Stimulated activated memory B cell treated with anti-CD40 and anti-IgM and Interleukin-4, amounts not matched to agents 10 μg/mL and 1 μg/mL and 100 μg/mL, for 72 hours (primary cell): ENCODE data around the gene OGFOD2.

Source experiments
- ATAC-seq: fragments of 150-1000 bp; cut with Tn5 transposase; 2 replicates; pipeline ENCODE4 v1.10.0; 2021
- H3K27ac Mint-ChIP-seq: one replicate; pipeline ENCODE4 v1.8.0; 2022; ENCODE audit warnings: mild to moderate bottlenecking, mixed read lengths
- H3K27me3 Mint-ChIP-seq: one replicate; pipeline ENCODE4 v1.8.0; 2022; ENCODE audit warnings: mixed read lengths
- H3K36me3 Mint-ChIP-seq: one replicate; pipeline ENCODE4 v1.8.0; 2022; ENCODE audit warnings: mixed read lengths
- H3K4me1 Mint-ChIP-seq: one replicate; pipeline ENCODE4 v1.8.0; 2022; ENCODE audit warnings: mixed read lengths
- H3K4me3 Mint-ChIP-seq: one replicate; pipeline ENCODE4 v1.8.0; 2022; ENCODE audit warnings: mild to moderate bottlenecking, moderate library complexity, mixed read lengths
- H3K9me3 Mint-ChIP-seq: one replicate; pipeline ENCODE4 v1.8.0; 2022; ENCODE audit warnings: mixed read lengths

OGFOD2 gene

GRCh38 chr12:122979001-122979907 is 4.2 kb downstream of the OGFOD2 start:
- H3K27me3 Mint-ChIP-seq: no peaks in the 10 kb centered on the region
- peak overlapping the region; percentile 92 for H3K27ac Mint-ChIP-seq
- H3K9me3 Mint-ChIP-seq: no peaks in the 10 kb centered on the region
- peak overlapping the region; percentile 95 for H3K4me3 Mint-ChIP-seq
- peaks cover 66% of the 10 kb centered on the region for H3K4me1 Mint-ChIP-seq
- ATAC-seq: no peak
- H3K36me3 Mint-ChIP-seq: peaks cover 27% of the 10 kb centered on the region

- H3K36me3 Mint-ChIP-seq: peaks cover 33% of the 10 kb centered on the region
- H3K27me3 Mint-ChIP-seq: no peaks in the 10 kb centered on the region
- ATAC-seq: no peak
- H3K4me3 Mint-ChIP-seq: peak overlapping the region; percentile 95
- H3K27ac Mint-ChIP-seq: peak overlapping the region; percentile 92
- peaks cover 72% of the 10 kb centered on the region for H3K4me1 Mint-ChIP-seq
- no peaks in the 10 kb centered on the region for H3K9me3 Mint-ChIP-seq
Measured at GRCh38 chr12:122979908-122980182, 4.8 kb downstream of the OGFOD2 start.

- peak; percentile 84 for ATAC-seq
- H3K27ac Mint-ChIP-seq: peak within 1 kb of the TSS; percentile 92
- H3K4me3 Mint-ChIP-seq: peak within 1 kb of the TSS; percentile 95
- no peaks in the 10 kb centered on the region for H3K9me3 Mint-ChIP-seq
- peaks cover 77% of the 10 kb centered on the region for H3K4me1 Mint-ChIP-seq
- H3K27me3 Mint-ChIP-seq: no peaks in the 10 kb centered on the region
- H3K36me3 Mint-ChIP-seq: peaks cover 39% of the 10 kb centered on the region
Measured at GRCh38 chr12:122980183-122981035, 5.4 kb downstream of the OGFOD2 start, which contains the start of gene ARL6IP4. Gene ARL6IP4 (plus strand): TSS chr12:122980681. CDS start chr12:122981140, 459 bp downstream.

- H3K9me3 Mint-ChIP-seq: no peaks in the 10 kb centered on the region
- H3K27me3 Mint-ChIP-seq: no peaks in the 10 kb centered on the region
- ATAC-seq: no peak
- peaks cover 41% of the 10 kb centered on the region for H3K36me3 Mint-ChIP-seq
- peak overlapping the region; percentile 95 for H3K4me3 Mint-ChIP-seq
- peak overlapping the region; percentile 92 for H3K27ac Mint-ChIP-seq
- H3K4me1 Mint-ChIP-seq: peaks cover 74% of the 10 kb centered on the region
Measured at GRCh38 chr12:122981036-122981471, 6.0 kb downstream of the OGFOD2 start.

GRCh38 chr12:122981587-122982476 is 6.8 kb downstream of the OGFOD2 start:
- Mint-ChIP-seq H3K9me3 (no peaks in the 10 kb centered on the region), H3K4me3 (peak overlapping the region; percentile 95), H3K27me3 (no peaks in the 10 kb centered on the region), H3K36me3 (peaks cover 45% of the 10 kb centered on the region), H3K27ac (peak overlapping the region; percentile 92), H3K4me1 (peaks cover 67% of the 10 kb centered on the region)
- no peak for ATAC-seq

- no peaks in the 10 kb centered on the region for H3K27me3 Mint-ChIP-seq
- ATAC-seq: no peak
- peaks cover 51% of the 10 kb centered on the region for H3K36me3 Mint-ChIP-seq
- H3K4me3 Mint-ChIP-seq: peak overlapping the region; percentile 95
- H3K27ac Mint-ChIP-seq: peak overlapping the region; percentile 92
- H3K4me1 Mint-ChIP-seq: peaks cover 67% of the 10 kb centered on the region
- H3K9me3 Mint-ChIP-seq: no peaks in the 10 kb centered on the region
Measured at GRCh38 chr12:122982477-122982815, 7.4 kb downstream of the OGFOD2 start.

- peaks cover 56% of the 10 kb centered on the region for H3K36me3 Mint-ChIP-seq
- no peaks in the 10 kb centered on the region for H3K9me3 Mint-ChIP-seq
- H3K27ac Mint-ChIP-seq: peak overlapping the region; percentile 92
- no peak for ATAC-seq
- H3K4me1 Mint-ChIP-seq: peaks cover 62% of the 10 kb centered on the region
- H3K4me3 Mint-ChIP-seq: peak overlapping the region; percentile 21
- H3K27me3 Mint-ChIP-seq: no peaks in the 10 kb centered on the region
Measured at GRCh38 chr12:122982963-122983788, 8.1 kb downstream of the OGFOD2 start.

- H3K27me3 Mint-ChIP-seq: no peaks in the 10 kb centered on the region
- H3K4me3 Mint-ChIP-seq: peak overlapping the region; percentile 18
- peak overlapping the region; percentile 92 for H3K27ac Mint-ChIP-seq
- H3K4me1 Mint-ChIP-seq: peaks cover 60% of the 10 kb centered on the region
- H3K36me3 Mint-ChIP-seq: peaks cover 56% of the 10 kb centered on the region
- no peak for ATAC-seq
- no peaks in the 10 kb centered on the region for H3K9me3 Mint-ChIP-seq
Measured at GRCh38 chr12:122983789-122984515, 8.9 kb downstream of the OGFOD2 start.

- Mint-ChIP-seq H3K27me3 (no peaks in the 10 kb centered on the region), H3K9me3 (no peaks in the 10 kb centered on the region), H3K27ac (peak overlapping the region; percentile 69), H3K4me3 (peak overlapping the region; percentile 11), H3K36me3 (peaks cover 56% of the 10 kb centered on the region), H3K4me1 (peaks cover 52% of the 10 kb centered on the region)
- ATAC-seq: no peak
Measured at GRCh38 chr12:122984612-122985337, 9.7 kb downstream of the OGFOD2 start.

GRCh38 chr12:122985338-122986257 is 10.6 kb downstream of the OGFOD2 start:
- no peak for ATAC-seq
- Mint-ChIP-seq H3K9me3 (no peaks in the 10 kb centered on the region), H3K4me3 (no peak overlapping the region), H3K4me1 (peaks cover 48% of the 10 kb centered on the region), H3K27ac (peak overlapping the region; percentile 69), H3K27me3 (no peaks in the 10 kb centered on the region), H3K36me3 (peaks cover 56% of the 10 kb centered on the region)

- Mint-ChIP-seq H3K9me3 (no peaks in the 10 kb centered on the region), H3K36me3 (peaks cover 49% of the 10 kb centered on the region)
Measured at GRCh38 chr12:122986258-122986871, 11.3 kb downstream of the OGFOD2 start.

More at GRCh38 chr12:122986258-122986871, 11.3 kb downstream of the OGFOD2 start:
- Mint-ChIP-seq H3K4me1 (peaks cover 41% of the 10 kb centered on the region), H3K27ac (no peak overlapping the region), H3K27me3 (no peaks in the 10 kb centered on the region), H3K4me3 (no peak overlapping the region)
- ATAC-seq: no peak
